ENCODE data around the gene MED26.

GRCh38 chr19:16628984-16629691, 1.1 kb upstream of the MED26 start:
- TF ChIP-seq CTCF (IDR thresholded peaks at IDR 0.05): no peak
- no peak for TF ChIP-seq POLR2A (IDR thresholded peaks at IDR 0.05)

All from heart left ventricle (tissue), 13 donors.